ENCODE data around the gene DESI2. TPM values are rescaled to one million over a fixed set of nuclear protein-coding genes. Genes with fewer than 3 reads are reported as not detected.
A peak's percentile ranks its signal among the peaks of the same experiment; 100 is the strongest.

DESI2 gene
- total and polyA plus RNA-seq, 2 experiments from 2014 or later = 43.9 to 65.9 TPM

- DNase-seq = peak; percentile 20
- Histone ChIP-seq H3K27ac (0 out of 2 replicates have a peak overlapping the region, but pooled peaks have one; percentile 11), H3K27me3 (replicated peaks; ENCODE audit: insufficient read depth) (no peaks in the 10 kb centered on the region), H3K4me3 (peak overlapping the region; percentile 82), H4K20me1 (ENCODE audit: insufficient read depth) (peaks cover 9% of the 10 kb centered on the region), H3K9me2 (ENCODE audit: insufficient read depth) (no peaks in the 10 kb centered on the region), H3K79me2 (ENCODE audit: insufficient read depth) (peaks cover 40% of the 10 kb centered on the region), H3K36me3 (ENCODE audit: low read depth) (no peaks in the 10 kb centered on the region), H3K4me1 (ENCODE audit: insufficient read depth) (peaks cover 27% of the 10 kb centered on the region), H3K9ac (peak overlapping the region; percentile 65), H2AFZ (peak overlapping the region; percentile 100), H3F3A (ENCODE audit: insufficient read depth) (peaks cover 9% of the 10 kb centered on the region; the same call in 1 of the 2 replicates), H3K9me3 (ENCODE audit: low read depth) (no peaks in the 10 kb centered on the region), H3K4me2 (ENCODE audit: unreplicated experiment) (peak overlapping the region; percentile 92)
- TF ChIP-seq EZH2phosphoT487 (IDR thresholded peaks at IDR 0.05; ENCODE audit: insufficient read depth, low read depth) (no peak), EZH2 (IDR thresholded peaks at IDR 0.05; ENCODE audit: insufficient read depth, poor library complexity, severe bottlenecking) (no peak)
- 20% methylated on average over 15 of the region's 15 CpGs for WGBS, 2 experiments (ENCODE audit: low coverage in 1 of 2, low lambda C conversion rate in 2 of 2, missing lambda C conversion rate in 2 of 2)
- in situ Hi-C loops (cut with MboI) = no loop called here
Observed at GRCh38 chr1:244651956-244652622, 837 bp upstream of the DESI2 start.

DNA sequence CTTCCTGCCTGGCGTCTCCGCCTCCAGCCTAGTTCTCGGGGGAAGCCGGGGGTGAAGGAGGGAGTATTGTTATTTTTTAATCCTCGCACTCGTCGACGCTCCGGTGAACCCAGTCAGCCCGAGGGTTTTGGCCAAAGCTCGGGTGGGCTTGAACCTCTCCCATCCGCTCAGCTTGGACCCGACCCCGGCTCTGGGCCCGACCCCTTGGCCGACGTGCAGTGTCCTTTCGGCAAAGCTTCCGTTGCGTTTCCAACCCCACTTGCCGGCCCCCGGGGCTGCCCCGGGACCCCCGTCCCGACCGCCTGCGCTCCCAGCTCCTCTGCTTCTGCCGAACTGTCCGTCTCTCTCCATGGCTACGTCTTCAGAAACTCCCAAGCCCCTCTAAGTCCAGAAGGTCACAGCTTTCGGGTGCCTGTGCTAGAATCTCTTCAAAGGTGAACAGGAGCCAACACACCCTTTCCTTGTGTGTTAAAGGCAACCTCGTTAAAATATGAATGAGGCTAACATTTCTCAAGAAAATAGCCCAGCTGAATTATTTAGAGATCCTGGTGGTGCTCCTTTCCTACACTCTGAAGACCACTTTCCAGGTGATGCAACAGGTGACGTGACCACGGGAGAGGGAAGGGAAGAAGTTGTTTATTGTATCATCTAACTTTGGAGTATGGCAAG lies 647 bp downstream of the DESI2 start:
- H3K36me3 ChIP-seq (ENCODE audit: low read depth) = no peaks in the 10 kb centered on the region
- in situ Hi-C loops (cut with MboI) = no loop called here
- no peak for TF ChIP-seq EZH2phosphoT487 (IDR thresholded peaks at IDR 0.05; ENCODE audit: insufficient read depth, low read depth)
- TF ChIP-seq EZH2 (IDR thresholded peaks at IDR 0.05; ENCODE audit: insufficient read depth, poor library complexity, severe bottlenecking) = no peak
- DNase-seq = peak; percentile 54
- H3K4me2 ChIP-seq (ENCODE audit: unreplicated experiment) = peak overlapping the region; percentile 89
- peak overlapping the region; percentile 91 for H3K9ac ChIP-seq
- H3K27ac ChIP-seq = peak overlapping the region; percentile 82
- peak overlapping the region; percentile 76 for H2AFZ ChIP-seq
- peaks cover 9% of the 10 kb centered on the region for H4K20me1 ChIP-seq (ENCODE audit: insufficient read depth)
- peaks cover 9% of the 10 kb centered on the region; the same call in 1 of the 2 replicates for H3F3A ChIP-seq (ENCODE audit: insufficient read depth)
- 1% methylated on average over 25 to 34 of the region's 34 CpGs for WGBS, 2 experiments (ENCODE audit: low coverage in 1 of 2, low lambda C conversion rate in 2 of 2, missing lambda C conversion rate in 2 of 2)
- no peaks in the 10 kb centered on the region for H3K9me3 ChIP-seq (ENCODE audit: low read depth)
- peaks cover 27% of the 10 kb centered on the region for H3K4me1 ChIP-seq (ENCODE audit: insufficient read depth)
- peaks cover 55% of the 10 kb centered on the region for H3K79me2 ChIP-seq (ENCODE audit: insufficient read depth)
- no peaks in the 10 kb centered on the region for H3K9me2 ChIP-seq (ENCODE audit: insufficient read depth)
- H3K27me3 ChIP-seq (replicated peaks; ENCODE audit: insufficient read depth) = no peaks in the 10 kb centered on the region
- peak overlapping the region; percentile 89 for H3K4me3 ChIP-seq

DNA sequence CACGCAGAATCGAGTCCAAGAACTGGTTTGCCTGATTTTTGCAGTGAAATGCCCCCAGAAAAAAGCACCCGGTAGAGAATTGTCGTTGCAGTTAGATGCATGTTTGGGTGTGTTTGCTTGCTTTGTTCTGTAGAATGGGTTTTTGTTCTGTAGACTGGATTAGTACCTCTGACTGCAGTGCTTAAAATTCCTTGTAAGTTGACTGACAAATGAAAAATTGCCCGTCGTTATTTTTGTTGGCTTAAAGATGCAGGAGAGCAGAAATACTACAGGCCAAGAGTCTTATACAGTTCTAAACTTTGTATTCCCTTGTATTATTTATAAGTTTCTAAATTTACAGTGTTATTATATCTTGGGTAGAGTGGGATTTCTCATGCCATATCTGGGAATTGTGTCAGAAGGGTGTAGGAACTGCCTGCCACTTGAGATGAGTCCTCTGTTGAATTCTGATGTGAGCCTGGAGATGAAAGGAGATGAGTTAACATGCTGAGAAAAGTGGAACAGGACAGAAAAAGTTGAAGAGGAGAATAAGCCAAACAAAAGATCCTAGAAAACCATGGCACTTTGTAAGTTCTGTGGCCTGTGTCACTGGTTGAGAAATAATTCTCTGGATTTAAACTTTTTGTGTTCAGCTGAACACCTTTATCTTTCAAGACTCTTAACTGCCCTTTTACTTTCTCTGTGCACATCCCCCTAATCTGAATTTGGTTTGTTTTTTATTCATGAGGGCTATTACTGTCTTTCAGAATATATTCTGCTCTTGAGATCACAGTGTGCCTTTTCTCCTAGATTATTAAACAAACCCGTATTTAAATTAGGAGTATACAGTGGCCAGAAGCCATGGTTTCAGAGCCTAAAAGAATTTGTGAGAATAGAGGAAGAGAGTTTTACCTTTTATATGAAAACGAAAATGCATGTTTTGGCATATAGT lies 1.4 kb downstream of the DESI2 start:
- DNase-seq = peak; percentile 49
- peak overlapping the region; percentile 82; the same call in 1 of the 2 replicates for H3K27ac ChIP-seq
- H3K9me3 ChIP-seq (ENCODE audit: low read depth) = no peaks in the 10 kb centered on the region
- H3F3A ChIP-seq (ENCODE audit: insufficient read depth) = peaks cover 9% of the 10 kb centered on the region; the same call in 1 of the 2 replicates
- peaks cover 63% of the 10 kb centered on the region for H3K79me2 ChIP-seq (ENCODE audit: insufficient read depth)
- H3K4me3 ChIP-seq = peak overlapping the region; percentile 89
- H3K27me3 ChIP-seq (replicated peaks; ENCODE audit: insufficient read depth) = no peaks in the 10 kb centered on the region
- no peaks in the 10 kb centered on the region for H3K9me2 ChIP-seq (ENCODE audit: insufficient read depth)
- peaks cover 9% of the 10 kb centered on the region for H4K20me1 ChIP-seq (ENCODE audit: insufficient read depth)
- 10 to 15% methylated on average over 8 of the region's 8 CpGs for WGBS, 2 experiments (ENCODE audit: low coverage in 1 of 2, low lambda C conversion rate in 2 of 2, missing lambda C conversion rate in 2 of 2)
- no peak for TF ChIP-seq EZH2phosphoT487 (IDR thresholded peaks at IDR 0.05; ENCODE audit: insufficient read depth, low read depth)
- TF ChIP-seq EZH2 (IDR thresholded peaks at IDR 0.05; ENCODE audit: insufficient read depth, poor library complexity, severe bottlenecking) = no peak
- H3K4me1 ChIP-seq (ENCODE audit: insufficient read depth) = peaks cover 27% of the 10 kb centered on the region
- in situ Hi-C loops (cut with MboI) = no loop called here
- peak overlapping the region; percentile 76 for H2AFZ ChIP-seq
- peak overlapping the region; percentile 89 for H3K4me2 ChIP-seq (ENCODE audit: unreplicated experiment)
- no peaks in the 10 kb centered on the region for H3K36me3 ChIP-seq (ENCODE audit: low read depth)
- peak overlapping the region; percentile 91 for H3K9ac ChIP-seq

DNA sequence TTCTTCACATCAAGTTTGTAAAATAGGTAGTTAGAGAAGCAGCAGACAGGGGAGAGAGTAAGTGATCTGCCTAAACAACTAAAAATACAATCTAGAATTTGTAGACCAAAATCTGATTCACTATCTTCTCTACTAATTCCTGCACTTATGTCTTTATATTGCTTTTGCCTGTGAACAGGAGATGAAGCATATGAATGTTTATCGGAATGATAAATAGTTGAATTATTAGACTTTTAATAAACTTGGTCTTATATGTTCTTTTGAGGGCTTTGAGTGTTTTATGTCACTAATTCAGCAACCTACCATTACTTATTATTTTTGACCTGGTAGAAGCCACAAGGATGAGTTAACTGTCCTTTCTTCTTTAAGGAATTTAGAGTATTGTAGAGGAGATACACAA lies 2.3 kb downstream of the DESI2 start:
- TF ChIP-seq EZH2 (IDR thresholded peaks at IDR 0.05; ENCODE audit: insufficient read depth, poor library complexity, severe bottlenecking) (no peak), EZH2phosphoT487 (IDR thresholded peaks at IDR 0.05; ENCODE audit: insufficient read depth, low read depth) (no peak)
- 97 to 100% methylated on average over 1 of the region's 1 CpG for WGBS, 2 experiments (ENCODE audit: low coverage in 1 of 2, low lambda C conversion rate in 2 of 2, missing lambda C conversion rate in 2 of 2)

More for the DNA sequence above, 2.3 kb downstream of the DESI2 start:
- Histone ChIP-seq H3K9ac (peak overlapping the region; percentile 91; the same call in 1 of the 2 replicates), H3K9me3 (ENCODE audit: low read depth) (no peaks in the 10 kb centered on the region), H2AFZ (no peak overlapping the region), H3K27me3 (replicated peaks; ENCODE audit: insufficient read depth) (no peaks in the 10 kb centered on the region), H3K79me2 (ENCODE audit: insufficient read depth) (peaks cover 71% of the 10 kb centered on the region), H3K36me3 (ENCODE audit: low read depth) (peaks cover 6% of the 10 kb centered on the region; the same call in 1 of the 2 replicates), H3K4me3 (peak overlapping the region; percentile 89), H3K4me2 (ENCODE audit: unreplicated experiment) (peak overlapping the region; percentile 89), H3K9me2 (ENCODE audit: insufficient read depth) (no peaks in the 10 kb centered on the region), H3K27ac (no peak overlapping the region), H3F3A (ENCODE audit: insufficient read depth) (peaks cover 9% of the 10 kb centered on the region; the same call in 1 of the 2 replicates), H3K4me1 (ENCODE audit: insufficient read depth) (peaks cover 27% of the 10 kb centered on the region), H4K20me1 (ENCODE audit: insufficient read depth) (peaks cover 9% of the 10 kb centered on the region)
- no peak for DNase-seq
- in situ Hi-C loops (cut with MboI) = no loop called here
